Measurements from ENCODE around the gene SMG6. TPM values are rescaled to one million over a fixed set of nuclear protein-coding genes. Genes with fewer than 3 reads are reported as not detected.

The SMG6 gene
- total and polyA plus RNA-seq, 2 of the 8 experiments (the other 6 are each of a cell fraction or from before 2014, with no cell fraction given), result 18.5 to 25.2 TPM

DNA sequence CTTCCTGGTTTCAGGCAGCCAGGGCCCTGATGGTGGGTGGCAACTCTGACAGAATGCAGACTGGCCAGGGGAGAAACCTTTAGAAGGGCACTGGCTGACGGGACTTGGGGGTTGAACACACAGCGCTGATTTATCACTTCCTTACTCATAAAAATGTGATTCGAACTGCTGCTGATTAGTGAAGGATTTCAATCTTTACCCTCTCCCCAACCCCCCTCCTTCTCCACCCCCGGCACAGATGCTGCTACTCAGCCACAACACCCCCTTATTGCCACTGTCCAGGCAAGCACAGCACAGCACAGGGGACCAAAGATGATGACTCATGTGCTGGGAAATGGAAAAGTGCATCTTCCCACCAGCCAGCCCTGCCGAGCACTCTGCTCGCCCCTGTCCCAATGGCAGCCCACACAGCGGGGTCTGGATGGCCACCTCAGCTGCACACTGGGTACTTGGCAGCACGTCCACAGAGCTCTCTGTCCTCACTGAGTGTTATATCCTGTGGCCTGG, 70.1 kb downstream of the SMG6 start:
- Histone ChIP-seq H4K8ac (ENCODE audit: extremely low read depth, insufficient read depth, low read length) (no peak overlapping the region), H2BK5ac (ENCODE audit: low read depth, low read length) (no peak overlapping the region), H2AFZ (ENCODE audit: low read length) (no peak overlapping the region), H3K79me1 (ENCODE audit: low read depth, low read length) (no peaks in the 10 kb centered on the region), H3K4me3 (ENCODE audit: extremely low read depth in 1 of 4, insufficient read depth in 2 of 4, low read depth in 3 of 4, low read length in 4 of 4) (no peak overlapping the region), H3K27me3 (replicated peaks in 1 of 4; ENCODE audit: control insufficient read depth in 3 of 4, extremely low read depth in 1 of 4, insufficient read depth in 3 of 4, low read length in 3 of 4) (no peaks in the 10 kb centered on the region), H3K4me2 (ENCODE audit: insufficient read depth in 1 of 2, low read depth in 2 of 2, low read length in 2 of 2) (no peak overlapping the region), H4K20me1 (replicated peaks in 1 of 2; ENCODE audit: control insufficient read depth in 1 of 2, insufficient read depth in 2 of 2, low read length in 2 of 2) (peaks cover 0 to 10% of the 10 kb centered on the region in 2 experiments), H4K5ac (ENCODE audit: insufficient read length, low read depth, low read length) (no peak overlapping the region), H2BK15ac (ENCODE audit: low read length) (no peak overlapping the region), H3K23ac (ENCODE audit: insufficient read length) (no peak overlapping the region), H3K4ac (replicated peaks; ENCODE audit: insufficient read length, low read depth, low read length) (no peak overlapping the region), H3K36me3 (ENCODE audit: control insufficient read depth in 2 of 4, insufficient read depth in 4 of 4, low read length in 3 of 4) (no peaks in the 10 kb centered on the region; a peak in 2 of 8 replicates), H3K9me3 (ENCODE audit: insufficient read depth in 2 of 2, low read depth in 1 of 2, low read length in 1 of 2) (no peaks in the 10 kb centered on the region), H3K9ac (replicated peaks in 1 of 4; ENCODE audit: extremely low read depth in 1 of 4, low read depth in 3 of 4, low read length in 3 of 4) (no peak overlapping the region), H3K27ac (ENCODE audit: low read depth, low read length) (no peak overlapping the region), H2BK120ac (replicated peaks; ENCODE audit: low read depth, low read length) (no peak overlapping the region), H4K91ac (replicated peaks; ENCODE audit: insufficient read length, low read length) (no peak overlapping the region), H2BK20ac (ENCODE audit: low read length) (no peak overlapping the region), H3K56ac (replicated peaks; ENCODE audit: insufficient read length, low read depth, low read length) (no peak overlapping the region), H3K4me1 (replicated peaks in 1 of 4; ENCODE audit: control insufficient read depth in 3 of 4, insufficient read depth in 4 of 4, low read length in 3 of 4) (no peaks in the 10 kb centered on the region), H2AK5ac (ENCODE audit: low read depth, low read length) (no peak overlapping the region), H3K23me2 (ENCODE audit: low read depth, low read length) (no peaks in the 10 kb centered on the region; the same call in 1 of the 2 replicates), H3K14ac (ENCODE audit: insufficient read length) (no peak overlapping the region), H2BK12ac (ENCODE audit: low read depth, low read length) (no peak overlapping the region), H3K79me2 (ENCODE audit: control insufficient read depth in 1 of 2, insufficient read depth in 2 of 2, low read length in 2 of 2) (no peaks in the 10 kb centered on the region), H3K18ac (ENCODE audit: extremely low read depth, low read length) (no peak overlapping the region)
- TF ChIP-seq SP1 (IDR thresholded peaks at IDR 0.05; ENCODE audit: low read depth, low read length), result no peak
- no peak for TF ChIP-seq CHD2 (IDR thresholded peaks at IDR 0.05; ENCODE audit: low read length)
- no peak for TF ChIP-seq SP4 (IDR thresholded peaks at IDR 0.05; ENCODE audit: low read length)
- TF ChIP-seq CHD1 (IDR thresholded peaks at IDR 0.05; ENCODE audit: low read depth, low read length), result no peak
- no peak for TF ChIP-seq EP300 (IDR thresholded peaks at IDR 0.05; ENCODE audit: borderline replicate concordance in 1 of 2, low read depth in 2 of 2, low read length in 2 of 2)
- TF ChIP-seq POU5F1 (IDR thresholded peaks at IDR 0.05; ENCODE audit: low read depth, low read length), result no peak
- TF ChIP-seq KDM1A (IDR thresholded peaks at IDR 0.05; ENCODE audit: borderline replicate concordance, low read length), result no peak
- TF ChIP-seq, protein P1, sequence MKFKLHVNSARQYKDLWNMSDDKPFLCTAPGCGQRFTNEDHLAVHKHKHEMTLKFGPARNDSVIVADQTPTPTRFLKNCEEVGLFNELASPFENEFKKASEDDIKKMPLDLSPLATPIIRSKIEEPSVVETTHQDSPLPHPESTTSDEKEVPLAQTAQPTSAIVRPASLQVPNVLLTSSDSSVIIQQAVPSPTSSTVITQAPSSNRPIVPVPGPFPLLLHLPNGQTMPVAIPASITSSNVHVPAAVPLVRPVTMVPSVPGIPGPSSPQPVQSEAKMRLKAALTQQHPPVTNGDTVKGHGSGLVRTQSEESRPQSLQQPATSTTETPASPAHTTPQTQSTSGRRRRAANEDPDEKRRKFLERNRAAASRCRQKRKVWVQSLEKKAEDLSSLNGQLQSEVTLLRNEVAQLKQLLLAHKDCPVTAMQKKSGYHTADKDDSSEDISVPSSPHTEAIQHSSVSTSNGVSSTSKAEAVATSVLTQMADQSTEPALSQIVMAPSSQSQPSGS (IDR thresholded peaks at IDR 0.05; ENCODE audit: low read length), result no peak
- no peak for TF ChIP-seq SIX5 (IDR thresholded peaks at IDR 0.05; ENCODE audit: low read depth, low read length)
- no peak for TF ChIP-seq POLR2AphosphoS5 (IDR thresholded peaks at IDR 0.05; ENCODE audit: low read depth, low read length)
- no peak for TF ChIP-seq GTF2F1 (IDR thresholded peaks at IDR 0.05; ENCODE audit: borderline replicate concordance, low read depth, low read length)
- 90% methylated on average over 8 of the region's 8 CpGs; no CpG with 5 or more reads in 1 of the 2 experiments for WGBS, 2 experiments (ENCODE audit: extremely low coverage in 1 of 2, insufficient coverage in 1 of 2, insufficient read length in 1 of 2, insufficient replicate concordance in 2 of 2, low coverage in 1 of 2, low lambda C conversion rate in 2 of 2, missing lambda C conversion rate in 1 of 2)
- POLR2A ChIA-PET (ENCODE audit: partially characterized antibody), result no interaction called here
- no peak for DNase-seq (ENCODE audit: low read depth in 1 of 2, low spot score in 2 of 2)
- FAIRE-seq, result no peak
- CTCF ChIA-PET (ENCODE audit: partially characterized antibody), result interaction anchor here (1.1 to 3.0 kb wide), 3 partner anchors 10 to 13 kb away, joined by 3 to 8 read pairs (median 8); no protein-coding TSS in a partner anchor
